Transverse colon (tissue), 4 donors: Measurements from ENCODE around the gene PADI2.

Experiments used
- CTCF ChIP-seq, 5 experiments: fragments of 200-600 bp in 3 of 5; fragments of 450-650 bp in 2 of 5; sonication (generic) in 3 of 5; IDR thresholded peaks; 1 replicate in 2 of 5; 2 replicates in 3 of 5; pipeline ENCODE4 v1.5.1; 2016 to 2017; ENCODE audit warnings: antibody characterized with exemption in 5 of 5, inconsistent platforms in 3 of 5, mild to moderate bottlenecking in 2 of 5, moderate library complexity in 1 of 5
- POLR2A ChIP-seq: fragments of 450-650 bp; IDR thresholded peaks from one replicate; pipeline ENCODE4 v1.6.1; 2016; ENCODE audit warnings: antibody characterized with exemption, mild to moderate bottlenecking, moderate library complexity
- POLR2AphosphoS5 ChIP-seq, 3 donors: sonication (generic); formaldehyde crosslinking; IDR thresholded peaks; one replicate each; pipeline ENCODE4 v1.6.1; 2016; ENCODE audit warnings: antibody characterized with exemption in 3 of 3

GRCh38 chr1:17080880-17081279 is 38.4 kb downstream of the PADI2 start:
- TF ChIP-seq CTCF (IDR thresholded peaks at IDR 0.05), result no peak
- no peak for TF ChIP-seq POLR2A
- no peak for TF ChIP-seq POLR2AphosphoS5 (IDR thresholded peaks at IDR 0.05)
